Suprapubic skin (tissue), 2 donors: Measurements from ENCODE around the gene TMPRSS13.
"Not testable (repeated sequence)": the region's sequence is repeated elsewhere in the genome, so short reads cannot be mapped to it uniquely, and the experiment has no call there.

ENCODE experiments used
- EP300 ChIP-seq: sonication (generic); formaldehyde crosslinking; IDR thresholded peaks from one replicate; pipeline ENCODE4 v1.6.1; 2017; ENCODE audit warnings: antibody characterized with exemption
- POLR2A ChIP-seq, 2 donors: fragments of 450-650 bp; IDR thresholded peaks; one replicate each; pipeline ENCODE4 v1.6.1; 2017; ENCODE audit warnings: antibody characterized with exemption in 2 of 2, mild to moderate bottlenecking in 2 of 2, moderate library complexity in 2 of 2

DNA sequence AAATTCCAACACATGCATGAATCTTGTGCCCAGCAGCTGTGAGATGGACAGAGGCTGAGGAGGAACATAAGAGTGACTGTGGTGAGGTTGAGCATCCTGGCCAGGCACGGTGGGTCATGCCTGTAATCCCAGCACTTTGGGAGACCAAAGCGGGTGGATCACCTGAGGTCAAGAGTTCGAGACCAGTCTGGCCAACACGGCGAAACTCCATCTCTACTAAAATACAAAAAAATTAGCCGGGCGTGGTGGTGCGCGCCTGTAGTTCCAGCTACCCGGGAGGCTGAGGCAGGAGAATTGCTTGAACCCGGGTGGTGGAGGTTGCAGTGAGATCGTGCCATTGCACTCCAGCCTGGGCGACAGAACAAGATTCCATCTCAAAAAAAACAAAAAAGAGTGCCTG lies 63.7 kb downstream of the TMPRSS13 start:
- not testable (repeated sequence) for TF ChIP-seq POLR2A (IDR thresholded peaks at IDR 0.05); EP300
